GM23338 (cell line): Measurements from ENCODE around the gene CFAP126. TPM values are rescaled to one million over a fixed set of nuclear protein-coding genes. Genes with fewer than 3 reads are reported as not detected.

Source experiments
- ATAC-seq: fragments of 200-7000 bp; cut with Tn5 transposase; 3 replicates; pipeline ENCODE4 v1.9.1; 2020
- DNase-seq: peaks from one replicate; pipeline ENCODE4 v3.0.0-alpha.2; 2015; ENCODE audit warnings: low spot score
- H2AFZ ChIP-seq: fragments of 200-600 bp; sonication (generic); 2 replicates; pipeline ENCODE4 v1.8.0; 2016; ENCODE audit warnings: antibody characterized with exemption, mild to moderate bottlenecking, moderate library complexity
- H3F3A ChIP-seq: fragments of 200-600 bp; sonication (generic); replicated peaks from 2 replicates; pipeline ENCODE4 v1.8.0; 2017; ENCODE audit warnings: antibody characterized with exemption, mixed run types, low read depth
- H3K27ac ChIP-seq: fragments of 200-600 bp; sonication (generic); 2 replicates; pipeline ENCODE4 v1.6.1; 2016; ENCODE audit warnings: low read depth
- H3K27me3 ChIP-seq: fragments of 200-600 bp; sonication (generic); 2 replicates; pipeline ENCODE4 v1.8.0; 2016; ENCODE audit warnings: mild to moderate bottlenecking, mixed run types, moderate library complexity; ENCODE audit not compliant: insufficient read depth
- H3K36me3 ChIP-seq: fragments of 200-600 bp; sonication (generic); 2 replicates; pipeline ENCODE4 v1.8.0; 2016; ENCODE audit warnings: mild to moderate bottlenecking; ENCODE audit not compliant: insufficient read depth
- H3K4me1 ChIP-seq: fragments of 200-600 bp; sonication (generic); 2 replicates; pipeline ENCODE4 v1.8.0; 2016; ENCODE audit warnings: mild to moderate bottlenecking, moderate library complexity; ENCODE audit not compliant: insufficient read depth
- H3K4me2 ChIP-seq: fragments of 200-600 bp; sonication (generic); 2 replicates; pipeline ENCODE4 v1.7.1; 2017; ENCODE audit warnings: mixed run types
- H3K4me3 ChIP-seq: fragments of 200-600 bp; sonication (generic); 2 replicates; pipeline ENCODE4 v1.6.1; 2016; ENCODE audit warnings: mixed run types
- H3K79me2 ChIP-seq: fragments of 200-600 bp; sonication (generic); replicated peaks from 2 replicates; pipeline ENCODE4 v1.8.0; 2017; ENCODE audit warnings: mild to moderate bottlenecking; ENCODE audit not compliant: insufficient read depth
- H3K9me2 ChIP-seq: fragments of 200-600 bp; sonication (generic); 2 replicates; pipeline ENCODE4 v1.8.0; 2017; ENCODE audit not compliant: insufficient read depth
- H4K20me1 ChIP-seq: fragments of 200-600 bp; sonication (generic); replicated peaks from 2 replicates; pipeline ENCODE4 v1.8.0; 2017; ENCODE audit warnings: mild to moderate bottlenecking; ENCODE audit not compliant: insufficient read depth
- H3K27ac Mint-ChIP-seq: 2 replicates; pipeline ENCODE4 v1.8.0; 2020; ENCODE audit warnings: inconsistent platforms, mild to moderate bottlenecking, moderate library complexity, mixed read lengths
- H3K27me3 Mint-ChIP-seq: 3 replicates; pipeline ENCODE4 v1.8.0; 2022; ENCODE audit warnings: low read depth, mild to moderate bottlenecking, moderate library complexity, mixed read lengths, inconsistent platforms; ENCODE audit not compliant: insufficient read depth, poor library complexity
- H3K36me3 Mint-ChIP-seq: 3 replicates; pipeline ENCODE4 v1.8.0; 2021; ENCODE audit warnings: low read depth, mild to moderate bottlenecking, inconsistent platforms, moderate library complexity, mixed read lengths
- H3K4me1 Mint-ChIP-seq: 3 replicates; pipeline ENCODE4 v1.8.0; 2020; ENCODE audit warnings: mild to moderate bottlenecking, inconsistent platforms, mixed read lengths
- H3K4me3 Mint-ChIP-seq: 3 replicates; pipeline ENCODE4 v1.8.0; 2021; ENCODE audit warnings: moderate library complexity, mild to moderate bottlenecking, inconsistent platforms, mixed read lengths
- H3K9me3 Mint-ChIP-seq: 3 replicates; pipeline ENCODE4 v1.8.0; 2020; ENCODE audit warnings: moderate library complexity, mild to moderate bottlenecking, inconsistent platforms, mixed read lengths
- CREB1 ChIP-seq: fragments of 250-450 bp; sonication (Bioruptor Pico); IDR thresholded peaks from 2 replicates; pipeline ENCODE4 v1.5.0; 2020; ENCODE audit warnings: low read depth, mild to moderate bottlenecking, moderate library complexity
- EZH2 ChIP-seq: fragments of 200-600 bp; sonication (generic); IDR thresholded peaks from one replicate; pipeline ENCODE4 v1.8.0; 2017; ENCODE audit warnings: antibody characterized with exemption, mild to moderate bottlenecking, low read depth; ENCODE audit not compliant: unreplicated experiment
- EZH2phosphoT487 ChIP-seq: fragments of 200-600 bp; sonication (generic); IDR thresholded peaks from one replicate; pipeline ENCODE4 v1.8.1; 2018; ENCODE audit warnings: antibody characterized with exemption; ENCODE audit not compliant: unreplicated experiment
- JUNB ChIP-seq: IDR thresholded peaks from one replicate; pipeline ENCODE4 v1.6.1; 2016; ENCODE audit warnings: antibody characterized with exemption; ENCODE audit not compliant: unreplicated experiment
- NANOG ChIP-seq: IDR thresholded peaks from 2 replicates; pipeline ENCODE4 v1.6.1; 2016; ENCODE audit warnings: antibody characterized with exemption, borderline replicate concordance
- POLR2AphosphoS5 ChIP-seq: IDR thresholded peaks from 2 replicates; pipeline ENCODE4 v1.6.1; 2016; ENCODE audit warnings: antibody characterized with exemption, low read depth
- STAT1 ChIP-seq: IDR thresholded peaks from one replicate; pipeline ENCODE4 v1.6.1; 2016; ENCODE audit warnings: antibody characterized with exemption; ENCODE audit not compliant: unreplicated experiment
- ZNF114 ChIP-seq: fragments of 250-450 bp; sonication (Bioruptor Pico); IDR thresholded peaks from 2 replicates; pipeline ENCODE4 v1.5.0; 2020; ENCODE audit warnings: mild to moderate bottlenecking, moderate library complexity
- ZNF331 ChIP-seq: fragments of 250-450 bp; sonication (Bioruptor Pico); IDR thresholded peaks from 2 replicates; pipeline ENCODE4 v1.5.0; 2020; ENCODE audit warnings: low read depth, mild to moderate bottlenecking, moderate library complexity
- polyA plus RNA-seq: library from polyadenylated mRNA; unstranded; fragments of >200 nt; fragmentation: Nextera tagmentation; extraction: Ambion mirVana; gene quantifications from 2 replicates; pipeline ENCODE4 v1.2.1, GENCODE V29; 2016
- total RNA-seq: library from RNA; depleted of rRNA; stranded (reverse); fragments of >200 nt; shearing (Covaris generic); gene quantifications from 2 replicates; pipeline ENCODE4 v1.2.3, GENCODE V29; 2014
- TF ChIP-seq, protein P1 (sequence below): fragments of 250-450 bp; sonication (Bioruptor Pico); IDR thresholded peaks from 2 replicates; pipeline ENCODE4 v1.5.0; 2020; ENCODE audit warnings: mild to moderate bottlenecking, moderate library complexity
- TF ChIP-seq, protein P2 (sequence below), 2 experiments: fragments of 200-600 bp in 1 of 2; sonication (generic) in 1 of 2; conservative IDR thresholded peaks; 2 replicates each; pipeline versions ENCODE4 v1.5.1 to v1.6.1; 2016 to 2017; ENCODE audit warnings: antibody characterized with exemption in 2 of 2, low read depth in 2 of 2, mild to moderate bottlenecking in 2 of 2, moderate library complexity in 1 of 2
- TF ChIP-seq, protein P3 (sequence below): IDR thresholded peaks from 2 replicates; pipeline ENCODE4 v1.6.1; 2016; ENCODE audit warnings: antibody characterized with exemption

The CFAP126 gene
- total and polyA plus RNA-seq, 2 experiments from 2014 or later, result not detected

DNA sequence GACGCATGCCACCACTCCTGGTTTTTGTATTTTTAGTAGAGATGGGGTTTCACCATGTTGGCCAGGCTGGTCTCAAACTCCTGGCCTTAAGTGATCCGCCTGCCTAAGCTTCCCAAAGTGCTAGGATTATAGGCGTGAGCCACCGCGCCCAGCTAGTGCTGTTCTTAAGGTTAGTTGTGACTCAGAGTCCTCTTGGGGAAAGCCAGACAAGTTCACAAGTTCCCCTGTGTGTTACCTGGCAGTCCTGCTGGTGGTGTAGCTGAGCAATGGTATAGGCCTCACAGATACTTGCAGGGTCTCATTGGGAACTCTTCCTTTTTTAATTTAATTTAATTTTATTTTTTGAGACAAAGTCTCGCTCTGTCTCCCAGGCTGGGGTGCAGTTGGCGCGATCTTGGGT, 10.6 kb downstream of the CFAP126 start (continued):
- TF ChIP-seq, protein P1, sequence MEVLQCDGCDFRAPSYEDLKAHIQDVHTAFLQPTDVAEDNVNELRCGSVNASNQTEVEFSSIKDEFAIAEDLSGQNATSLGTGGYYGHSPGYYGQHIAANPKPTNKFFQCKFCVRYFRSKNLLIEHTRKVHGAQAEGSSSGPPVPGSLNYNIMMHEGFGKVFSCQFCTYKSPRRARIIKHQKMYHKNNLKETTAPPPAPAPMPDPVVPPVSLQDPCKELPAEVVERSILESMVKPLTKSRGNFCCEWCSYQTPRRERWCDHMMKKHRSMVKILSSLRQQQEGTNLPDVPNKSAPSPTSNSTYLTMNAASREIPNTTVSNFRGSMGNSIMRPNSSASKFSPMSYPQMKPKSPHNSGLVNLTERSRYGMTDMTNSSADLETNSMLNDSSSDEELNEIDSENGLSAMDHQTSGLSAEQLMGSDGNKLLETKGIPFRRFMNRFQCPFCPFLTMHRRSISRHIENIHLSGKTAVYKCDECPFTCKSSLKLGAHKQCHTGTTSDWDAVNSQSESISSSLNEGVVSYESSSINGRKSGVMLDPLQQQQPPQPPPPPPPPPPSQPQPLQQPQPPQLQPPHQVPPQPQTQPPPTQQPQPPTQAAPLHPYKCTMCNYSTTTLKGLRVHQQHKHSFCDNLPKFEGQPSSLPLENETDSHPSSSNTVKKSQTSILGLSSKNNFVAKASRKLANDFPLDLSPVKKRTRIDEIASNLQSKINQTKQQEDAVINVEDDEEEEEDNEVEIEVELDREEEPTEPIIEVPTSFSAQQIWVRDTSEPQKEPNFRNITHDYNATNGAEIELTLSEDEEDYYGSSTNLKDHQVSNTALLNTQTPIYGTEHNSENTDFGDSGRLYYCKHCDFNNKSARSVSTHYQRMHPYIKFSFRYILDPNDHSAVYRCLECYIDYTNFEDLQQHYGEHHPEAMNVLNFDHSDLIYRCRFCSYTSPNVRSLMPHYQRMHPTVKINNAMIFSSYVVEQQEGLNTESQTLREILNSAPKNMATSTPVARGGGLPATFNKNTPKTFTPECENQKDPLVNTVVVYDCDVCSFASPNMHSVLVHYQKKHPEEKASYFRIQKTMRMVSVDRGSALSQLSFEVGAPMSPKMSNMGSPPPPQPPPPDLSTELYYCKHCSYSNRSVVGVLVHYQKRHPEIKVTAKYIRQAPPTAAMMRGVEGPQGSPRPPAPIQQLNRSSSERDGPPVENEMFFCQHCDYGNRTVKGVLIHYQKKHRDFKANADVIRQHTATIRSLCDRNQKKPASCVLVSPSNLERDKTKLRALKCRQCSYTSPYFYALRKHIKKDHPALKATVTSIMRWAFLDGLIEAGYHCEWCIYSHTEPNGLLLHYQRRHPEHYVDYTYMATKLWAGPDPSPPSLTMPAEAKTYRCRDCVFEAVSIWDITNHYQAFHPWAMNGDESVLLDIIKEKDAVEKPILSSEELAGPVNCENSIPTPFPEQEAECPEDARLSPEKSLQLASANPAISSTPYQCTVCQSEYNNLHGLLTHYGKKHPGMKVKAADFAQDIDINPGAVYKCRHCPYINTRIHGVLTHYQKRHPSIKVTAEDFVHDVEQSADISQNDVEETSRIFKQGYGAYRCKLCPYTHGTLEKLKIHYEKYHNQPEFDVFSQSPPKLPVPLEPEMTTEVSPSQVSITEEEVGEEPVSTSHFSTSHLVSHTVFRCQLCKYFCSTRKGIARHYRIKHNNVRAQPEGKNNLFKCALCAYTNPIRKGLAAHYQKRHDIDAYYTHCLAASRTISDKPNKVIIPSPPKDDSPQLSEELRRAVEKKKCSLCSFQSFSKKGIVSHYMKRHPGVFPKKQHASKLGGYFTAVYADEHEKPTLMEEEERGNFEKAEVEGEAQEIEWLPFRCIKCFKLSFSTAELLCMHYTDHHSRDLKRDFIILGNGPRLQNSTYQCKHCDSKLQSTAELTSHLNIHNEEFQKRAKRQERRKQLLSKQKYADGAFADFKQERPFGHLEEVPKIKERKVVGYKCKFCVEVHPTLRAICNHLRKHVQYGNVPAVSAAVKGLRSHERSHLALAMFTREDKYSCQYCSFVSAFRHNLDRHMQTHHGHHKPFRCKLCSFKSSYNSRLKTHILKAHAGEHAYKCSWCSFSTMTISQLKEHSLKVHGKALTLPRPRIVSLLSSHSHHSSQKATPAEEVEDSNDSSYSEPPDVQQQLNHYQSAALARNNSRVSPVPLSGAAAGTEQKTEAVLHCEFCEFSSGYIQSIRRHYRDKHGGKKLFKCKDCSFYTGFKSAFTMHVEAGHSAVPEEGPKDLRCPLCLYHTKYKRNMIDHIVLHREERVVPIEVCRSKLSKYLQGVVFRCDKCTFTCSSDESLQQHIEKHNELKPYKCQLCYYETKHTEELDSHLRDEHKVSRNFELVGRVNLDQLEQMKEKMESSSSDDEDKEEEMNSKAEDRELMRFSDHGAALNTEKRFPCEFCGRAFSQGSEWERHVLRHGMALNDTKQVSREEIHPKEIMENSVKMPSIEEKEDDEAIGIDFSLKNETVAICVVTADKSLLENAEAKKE (CRISPR knock-in tag), result no peak
- TF ChIP-seq EZH2phosphoT487 (no peak), JUNB (no peak), ZNF114 (no peak)

DNA sequence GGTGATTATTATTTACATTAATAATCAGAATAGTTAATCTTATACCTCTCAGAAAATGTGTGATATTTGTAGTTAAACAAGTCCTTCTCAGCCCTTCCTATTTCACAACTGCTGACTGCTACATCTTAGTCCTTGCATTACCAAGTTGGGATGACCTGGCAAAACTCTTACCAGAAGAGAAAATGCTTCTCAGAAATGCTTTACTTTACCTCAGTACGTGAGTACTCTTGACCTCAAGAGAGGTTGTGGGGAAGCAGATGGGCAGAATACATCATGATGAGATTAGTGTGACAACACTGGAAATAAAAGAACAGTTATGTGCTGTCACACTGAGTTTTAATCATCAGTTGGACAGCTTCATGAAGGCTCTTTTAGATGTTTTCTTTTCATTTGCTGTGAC, 16.2 kb downstream of the CFAP126 start:
- H2AFZ ChIP-seq, result no peak overlapping the region
- H3K9me3 Mint-ChIP-seq, result no peaks in the 10 kb centered on the region
- no peaks in the 10 kb centered on the region for H3K4me1 ChIP-seq
- no peaks in the 10 kb centered on the region for H3K27me3 ChIP-seq
- peaks cover 1% of the 10 kb centered on the region for H3K27me3 Mint-ChIP-seq
- H3K79me2 ChIP-seq, result no peaks in the 10 kb centered on the region; the same call in 1 of the 2 replicates
- H3K27ac Mint-ChIP-seq, result no peak overlapping the region
- DNase-seq, result no peak
- no peak for TF ChIP-seq EZH2phosphoT487
- no peak for ATAC-seq
- peaks cover 7% of the 10 kb centered on the region for H3K36me3 Mint-ChIP-seq
- H4K20me1 ChIP-seq, result peaks cover 12% of the 10 kb centered on the region
- no peaks in the 10 kb centered on the region for H3F3A ChIP-seq
- no peak overlapping the region for H3K27ac ChIP-seq
- no peaks in the 10 kb centered on the region; the same call in none of the 2 replicates for H3K36me3 ChIP-seq
- H3K4me3 ChIP-seq, result no peak overlapping the region
- H3K4me3 Mint-ChIP-seq, result no peak overlapping the region
- H3K9me2 ChIP-seq, result no peaks in the 10 kb centered on the region
- H3K4me1 Mint-ChIP-seq, result no peaks in the 10 kb centered on the region
- no peak overlapping the region for H3K4me2 ChIP-seq

DNA sequence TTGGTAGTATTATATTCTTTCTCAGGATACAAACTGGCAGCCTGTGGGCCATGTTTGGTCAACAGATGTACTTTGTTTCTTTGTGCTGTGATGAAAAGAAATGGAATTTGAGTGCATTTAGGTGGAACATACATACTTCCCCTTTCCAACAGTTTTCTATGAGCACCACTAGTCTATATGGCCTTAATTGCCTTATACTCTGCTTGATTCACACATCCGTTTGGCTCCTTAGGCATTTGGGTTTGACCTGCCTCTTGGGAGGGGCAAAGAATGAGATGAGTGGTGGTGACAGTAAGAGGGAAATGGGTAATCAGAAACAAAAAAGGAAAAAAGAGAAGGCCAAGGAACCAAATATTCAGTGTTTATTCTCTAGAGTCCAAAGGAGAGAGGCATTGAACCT, 17.0 kb downstream of the CFAP126 start:
- H3K4me1 ChIP-seq, result no peaks in the 10 kb centered on the region
- Mint-ChIP-seq H3K4me3 (no peak overlapping the region), H3K27ac (no peak overlapping the region; the same call in 1 of the 2 replicates), H3K4me1 (no peaks in the 10 kb centered on the region), H3K36me3 (peaks cover 7% of the 10 kb centered on the region), H3K27me3 (no peaks in the 10 kb centered on the region), H3K9me3 (no peaks in the 10 kb centered on the region)
- no peak overlapping the region for H2AFZ ChIP-seq
- no peak overlapping the region for H3K27ac ChIP-seq
- no peaks in the 10 kb centered on the region for H3K9me2 ChIP-seq
- H3K27me3 ChIP-seq, result no peaks in the 10 kb centered on the region
- no peak overlapping the region for H3K4me2 ChIP-seq
- H4K20me1 ChIP-seq, result peaks cover 12% of the 10 kb centered on the region
- H3K79me2 ChIP-seq, result no peaks in the 10 kb centered on the region; the same call in 1 of the 2 replicates
- DNase-seq (no peak), ATAC-seq (no peak)
- H3F3A ChIP-seq, result 0 out of 2 replicates have a peak, but pooled peaks cover 3% of the 10 kb centered on the region
- no peak overlapping the region for H3K4me3 ChIP-seq
- no peaks in the 10 kb centered on the region; the same call in none of the 2 replicates for H3K36me3 ChIP-seq
- TF ChIP-seq, protein P2, sequence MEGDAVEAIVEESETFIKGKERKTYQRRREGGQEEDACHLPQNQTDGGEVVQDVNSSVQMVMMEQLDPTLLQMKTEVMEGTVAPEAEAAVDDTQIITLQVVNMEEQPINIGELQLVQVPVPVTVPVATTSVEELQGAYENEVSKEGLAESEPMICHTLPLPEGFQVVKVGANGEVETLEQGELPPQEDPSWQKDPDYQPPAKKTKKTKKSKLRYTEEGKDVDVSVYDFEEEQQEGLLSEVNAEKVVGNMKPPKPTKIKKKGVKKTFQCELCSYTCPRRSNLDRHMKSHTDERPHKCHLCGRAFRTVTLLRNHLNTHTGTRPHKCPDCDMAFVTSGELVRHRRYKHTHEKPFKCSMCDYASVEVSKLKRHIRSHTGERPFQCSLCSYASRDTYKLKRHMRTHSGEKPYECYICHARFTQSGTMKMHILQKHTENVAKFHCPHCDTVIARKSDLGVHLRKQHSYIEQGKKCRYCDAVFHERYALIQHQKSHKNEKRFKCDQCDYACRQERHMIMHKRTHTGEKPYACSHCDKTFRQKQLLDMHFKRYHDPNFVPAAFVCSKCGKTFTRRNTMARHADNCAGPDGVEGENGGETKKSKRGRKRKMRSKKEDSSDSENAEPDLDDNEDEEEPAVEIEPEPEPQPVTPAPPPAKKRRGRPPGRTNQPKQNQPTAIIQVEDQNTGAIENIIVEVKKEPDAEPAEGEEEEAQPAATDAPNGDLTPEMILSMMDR (conservative IDR thresholded peaks at IDR 0.05; ENCODE audit: low read depth in 2 of 2), result no peak
- TF ChIP-seq EZH2 (no peak), POLR2AphosphoS5 (no peak), ZNF331 (CRISPR knock-in tag) (no peak), JUNB (no peak), STAT1 (no peak), NANOG (no peak), CREB1 (CRISPR knock-in tag) (no peak)
- TF ChIP-seq, protein P3, sequence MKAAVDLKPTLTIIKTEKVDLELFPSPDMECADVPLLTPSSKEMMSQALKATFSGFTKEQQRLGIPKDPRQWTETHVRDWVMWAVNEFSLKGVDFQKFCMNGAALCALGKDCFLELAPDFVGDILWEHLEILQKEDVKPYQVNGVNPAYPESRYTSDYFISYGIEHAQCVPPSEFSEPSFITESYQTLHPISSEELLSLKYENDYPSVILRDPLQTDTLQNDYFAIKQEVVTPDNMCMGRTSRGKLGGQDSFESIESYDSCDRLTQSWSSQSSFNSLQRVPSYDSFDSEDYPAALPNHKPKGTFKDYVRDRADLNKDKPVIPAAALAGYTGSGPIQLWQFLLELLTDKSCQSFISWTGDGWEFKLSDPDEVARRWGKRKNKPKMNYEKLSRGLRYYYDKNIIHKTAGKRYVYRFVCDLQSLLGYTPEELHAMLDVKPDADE, result no peak
